Suppressor macrophage (primary cell): Measurements from ENCODE around the gene LHFPL5.

Experiments used
- DNase-seq, 4 experiments: peaks; one replicate each; pipeline ENCODE4 v3.0.0-alpha.2; 2020 to 2022

Gene LHFPL5

GRCh38 chr6:35794536-35795452, 10.4 kb upstream of the LHFPL5 start:
- no peak for DNase-seq

GRCh38 chr6:35795453-35796071, 9.6 kb upstream of the LHFPL5 start:
- no peak for DNase-seq

- no peak for DNase-seq
These were observed 8.9 kb upstream of the LHFPL5 start for GRCh38 chr6:35796236-35796635.

GRCh38 chr6:35797837-35798526, 7.2 kb upstream of the LHFPL5 start:
- no peak for DNase-seq

- DNase-seq = no peak
These were observed 6.4 kb upstream of the LHFPL5 start for GRCh38 chr6:35798706-35799105.

GRCh38 chr6:35801148-35801547, 4.0 kb upstream of the LHFPL5 start:
- no peak for DNase-seq

GRCh38 chr6:35808688-35809087, 3.5 kb downstream of the LHFPL5 start:
- DNase-seq = no peak

- DNase-seq = no peak
These were observed 4.7 kb downstream of the LHFPL5 start for GRCh38 chr6:35809809-35810208.

GRCh38 chr6:35810971-35811698, 6.0 kb downstream of the LHFPL5 start:
- DNase-seq = no peak

- DNase-seq = no peak
These were observed 6.5 kb downstream of the LHFPL5 start for GRCh38 chr6:35811699-35811995.

GRCh38 chr6:35817515-35817914, 12.4 kb downstream of the LHFPL5 start:
- DNase-seq = no peak

- no peak for DNase-seq
These were observed 18.4 kb downstream of the LHFPL5 start for GRCh38 chr6:35823601-35824000.

- DNase-seq = no peak
These were observed 19.5 kb downstream of the LHFPL5 start for GRCh38 chr6:35824552-35825192.

GRCh38 chr6:35829306-35829705, 24.2 kb downstream of the LHFPL5 start:
- no peak for DNase-seq

- no peak for DNase-seq
These were observed 26.3 kb downstream of the LHFPL5 start for GRCh38 chr6:35831257-35832007.

GRCh38 chr6:35833536-35833935, 28.4 kb downstream of the LHFPL5 start:
- peak in 2 of 4 experiments; percentile 9 to 10 for DNase-seq

GRCh38 chr6:35839019-35839418, 33.9 kb downstream of the LHFPL5 start:
- no peak for DNase-seq

GRCh38 chr6:35842381-35842780, 37.2 kb downstream of the LHFPL5 start:
- no peak for DNase-seq

GRCh38 chr6:35844290-35844689, 39.1 kb downstream of the LHFPL5 start:
- DNase-seq = no peak

- DNase-seq = peak; percentile 3 to 55 (median 40)
These were observed 45.1 kb downstream of the LHFPL5 start for GRCh38 chr6:35850208-35850607.

GRCh38 chr6:35852994-35853393, 47.8 kb downstream of the LHFPL5 start:
- no peak for DNase-seq

GRCh38 chr6:35856250-35856649, 51.1 kb downstream of the LHFPL5 start:
- DNase-seq = no peak
